H1 (cell line): ENCODE data around the gene CBLN3. TPM values are rescaled to one million over a fixed set of nuclear protein-coding genes. Genes with fewer than 3 reads are reported as not detected.

Source experiments
- CTCF ChIA-PET: fragments of 300-600 bp; sonication (Branson Sonifier 250); formaldehyde crosslinking; loops from one replicate; lab custom pipeline; 2021; ENCODE audit not compliant: partially characterized antibody; lab: Charles Lee
- POLR2A ChIA-PET: fragments of 300-600 bp; sonication (Branson Sonifier 250); formaldehyde crosslinking; loops from one replicate; lab custom pipeline; 2021; ENCODE audit warnings: inconsistent platforms; ENCODE audit not compliant: partially characterized antibody; lab: Charles Lee
- DNase-seq, 2 experiments: peaks; one replicate each; pipeline versions ENCODE4 v3.0.0 to v3.0.0-alpha.2; 2010 to 2022; ENCODE audit warnings: low spot score in 2 of 2, low read depth in 1 of 2, mixed read lengths in 1 of 2
- FAIRE-seq: peaks from 2 replicates; lab custom pipeline; 2011; peaks lifted over from hg19 to GRCh38; lab: Jason Lieb, UNC
- H2AFZ ChIP-seq: 2 replicates; pipeline ENCODE4 v1.8.1; 2012; ENCODE audit warnings: low read length, inconsistent platforms
- H2AK5ac ChIP-seq: 2 replicates; pipeline ENCODE4 v1.6.1; 2013; ENCODE audit warnings: low read depth, low read length
- H2BK120ac ChIP-seq: replicated peaks from 2 replicates; pipeline ENCODE3; 2013; ENCODE audit warnings: low read depth, low read length, inconsistent platforms
- H2BK12ac ChIP-seq: 2 replicates; pipeline ENCODE4 v1.6.1; 2013; ENCODE audit warnings: low read depth, low read length
- H2BK15ac ChIP-seq: 2 replicates; pipeline ENCODE4 v1.6.1; 2013; ENCODE audit warnings: low read length
- H2BK20ac ChIP-seq: 2 replicates; pipeline ENCODE4 v1.6.1; 2013; ENCODE audit warnings: low read length
- H2BK5ac ChIP-seq: 2 replicates; pipeline ENCODE4 v1.6.1; 2013; ENCODE audit warnings: low read depth, low read length
- H3K14ac ChIP-seq: 2 replicates; pipeline ENCODE4 v1.6.1; 2013; ENCODE audit warnings: inconsistent platforms; ENCODE audit not compliant: insufficient read length
- H3K18ac ChIP-seq: 2 replicates; pipeline ENCODE4 v1.6.1; 2013; ENCODE audit warnings: low read length; ENCODE audit errors: extremely low read depth
- H3K23ac ChIP-seq: 2 replicates; pipeline ENCODE4 v1.6.1; 2013; ENCODE audit warnings: inconsistent platforms; ENCODE audit not compliant: insufficient read length
- H3K23me2 ChIP-seq: 2 replicates; pipeline ENCODE4 v1.6.1; 2013; ENCODE audit warnings: low read depth, low read length
- H3K27ac ChIP-seq: 2 replicates; pipeline ENCODE4 v1.6.1; 2011; ENCODE audit warnings: low read depth, low read length, inconsistent platforms
- H3K27me3 ChIP-seq, 4 experiments: replicated peaks in 1 of 4; 1 replicate in 1 of 4; 2 replicates in 3 of 4; pipeline versions ENCODE4 v1.6.1 to v1.8.1; 2011 to 2013; ENCODE audit warnings: low read length in 3 of 4, mild to moderate bottlenecking in 3 of 4, inconsistent platforms in 2 of 4, mixed read lengths in 2 of 4, moderate library complexity in 1 of 4; ENCODE audit not compliant: control insufficient read depth in 3 of 4, insufficient read depth in 3 of 4; ENCODE audit errors: extremely low read depth in 1 of 4
- H3K36me3 ChIP-seq, 4 experiments: 2 replicates each; pipeline versions ENCODE4 v1.6.1 to v1.8.1; 2011 to 2013; ENCODE audit warnings: mild to moderate bottlenecking in 4 of 4, low read length in 3 of 4, moderate library complexity in 2 of 4, control low read depth in 1 of 4, inconsistent platforms in 1 of 4; ENCODE audit not compliant: insufficient read depth in 4 of 4, control insufficient read depth in 2 of 4
- H3K4ac ChIP-seq: replicated peaks from 2 replicates; pipeline ENCODE3; 2013; ENCODE audit warnings: low read length, low read depth, mixed read lengths, inconsistent platforms; ENCODE audit not compliant: insufficient read length
- H3K4me1 ChIP-seq, 4 experiments: replicated peaks in 1 of 4; 1 replicate in 1 of 4; 2 replicates in 3 of 4; pipeline versions ENCODE4 v1.6.1 to v1.8.1; 2011 to 2013; ENCODE audit warnings: low read length in 3 of 4, inconsistent platforms in 2 of 4, mixed read lengths in 1 of 4; ENCODE audit not compliant: insufficient read depth in 4 of 4, control insufficient read depth in 3 of 4
- H3K4me2 ChIP-seq, 2 experiments: 2 replicates each; pipeline versions ENCODE4 v1.6.1 to v1.8.1; 2011 to 2013; ENCODE audit warnings: low read depth in 2 of 2, low read length in 2 of 2, control low read depth in 1 of 2, inconsistent platforms in 1 of 2, mild to moderate bottlenecking in 1 of 2; ENCODE audit not compliant: insufficient read depth in 1 of 2
- H3K4me3 ChIP-seq, 4 experiments: fragments of 200-600, 300-600 bp in 1 of 4; sonication (generic), shearing (Covaris generic), sonication (Bioruptor Twin) in 1 of 4; 2 replicates each; pipeline versions ENCODE4 v1.5.1 to v1.8.1; 2011 to 2016; ENCODE audit warnings: low read length in 4 of 4, low read depth in 3 of 4, control low read depth in 2 of 4, inconsistent platforms in 2 of 4, mild to moderate bottlenecking in 2 of 4, mixed read lengths in 1 of 4, moderate library complexity in 1 of 4; ENCODE audit not compliant: insufficient read depth in 2 of 4; ENCODE audit errors: extremely low read depth in 1 of 4
- H3K56ac ChIP-seq: replicated peaks from 2 replicates; pipeline ENCODE3; 2013; ENCODE audit warnings: low read depth, mild to moderate bottlenecking, mixed read lengths, low read length, inconsistent platforms; ENCODE audit not compliant: insufficient read length
- H3K79me1 ChIP-seq: 2 replicates; pipeline ENCODE4 v1.6.1; 2013; ENCODE audit warnings: low read depth, low read length, control low read depth
- H3K79me2 ChIP-seq, 2 experiments: 2 replicates each; pipeline versions ENCODE4 v1.6.1 to v1.8.1; 2012 to 2013; ENCODE audit warnings: low read length in 2 of 2, mild to moderate bottlenecking in 2 of 2, inconsistent platforms in 1 of 2; ENCODE audit not compliant: insufficient read depth in 2 of 2, control insufficient read depth in 1 of 2
- H3K9ac ChIP-seq, 4 experiments: replicated peaks in 1 of 4; 1 replicate in 1 of 4; 2 replicates in 3 of 4; pipeline versions ENCODE4 v1.6.1 to v1.8.1; 2011 to 2013; ENCODE audit warnings: low read depth in 3 of 4, low read length in 3 of 4, control low read depth in 2 of 4, mild to moderate bottlenecking in 2 of 4, moderate library complexity in 2 of 4, inconsistent platforms in 1 of 4; ENCODE audit errors: extremely low read depth in 1 of 4
- H3K9me3 ChIP-seq, 2 experiments: 2 replicates each; pipeline versions ENCODE4 v1.6.1 to v1.8.1; 2012 to 2013; ENCODE audit warnings: mild to moderate bottlenecking in 2 of 2, moderate library complexity in 2 of 2, control low read depth in 1 of 2, inconsistent platforms in 1 of 2, low read depth in 1 of 2, low read length in 1 of 2, mixed read lengths in 1 of 2; ENCODE audit not compliant: insufficient read depth in 2 of 2
- H4K20me1 ChIP-seq, 2 experiments: replicated peaks in 1 of 2; 2 replicates each; pipeline versions ENCODE3 to v1.8.1; 2011 to 2013; ENCODE audit warnings: inconsistent platforms in 2 of 2, low read length in 2 of 2, mild to moderate bottlenecking in 1 of 2; ENCODE audit not compliant: insufficient read depth in 2 of 2, control insufficient read depth in 1 of 2
- H4K5ac ChIP-seq: 2 replicates; pipeline ENCODE4 v1.6.1; 2013; ENCODE audit warnings: low read length, low read depth, mixed read lengths, inconsistent platforms; ENCODE audit not compliant: insufficient read length
- H4K8ac ChIP-seq: 2 replicates; pipeline ENCODE4 v1.8.0; 2013; ENCODE audit warnings: mild to moderate bottlenecking, moderate library complexity, low read length, inconsistent platforms; ENCODE audit not compliant: insufficient read depth; ENCODE audit errors: extremely low read depth
- H4K91ac ChIP-seq: replicated peaks from 2 replicates; pipeline ENCODE3; 2013; ENCODE audit warnings: low read length, mixed read lengths, inconsistent platforms; ENCODE audit not compliant: insufficient read length
- MAFK ChIP-seq: IDR thresholded peaks from 2 replicates; pipeline ENCODE4 v1.6.1; 2012; ENCODE audit warnings: low read depth, mild to moderate bottlenecking, improper control_type of control experiment, low read length
- TEAD4 ChIP-seq: IDR thresholded peaks from 2 replicates; pipeline ENCODE4 v1.6.1; 2012; ENCODE audit warnings: low read depth, low read length, inconsistent platforms, mixed read lengths
- WGBS, 2 experiments: shearing (Covaris generic) in 1 of 2; methylation state at CpG; one replicate each; pipeline versions ENCODE4 v1.1.6 to v1.1.7; 2013 to 2015; ENCODE audit warnings: low lambda C conversion rate in 2 of 2, mixed read lengths in 2 of 2, inconsistent platforms in 1 of 2, low coverage in 1 of 2, missing lambda C conversion rate in 1 of 2; ENCODE audit not compliant: insufficient replicate concordance in 2 of 2, insufficient coverage in 1 of 2, insufficient read length in 1 of 2; ENCODE audit errors: extremely low coverage in 1 of 2, missing lambda C conversion rate in 1 of 2; 5-methylcytosine and 5-hydroxymethylcytosine counted together
- polyA plus RNA-seq, 7 experiments: library from polyadenylated mRNA; depleted of rRNA in 3 of 7; stranded (reverse) in 5 of 7; unstranded in 2 of 7; fragments of >200 nt in 5 of 7; fragments of 200-250 nt in 2 of 7; gene quantifications; 1 replicate in 5 of 7; 2 replicates in 1 of 7; 4 replicates in 1 of 7; pipeline versions ENCODE4 v1.2.1 to v1.2.3, GENCODE V29; 2011 to 2013; ENCODE audit warnings: missing spikeins in 2 of 7, mixed read lengths in 2 of 7
- total RNA-seq: library from RNA; stranded (reverse); fragmentation: NEBNext Ultra II Directional; extraction: Animal tissue kit (Norgen Biotek cat#: 25700); gene quantifications from 2 replicates; pipeline ENCODE4 v1.2.1, GENCODE V29; 2021

The CBLN3 gene
- total and polyA plus RNA-seq, 2 of the 8 experiments (the other 6 are each of a cell fraction or from before 2014, with no cell fraction given) = 0.54 to 1.00 TPM

GRCh38 chr14:24435192-24435810 lies 5.8 kb upstream of the CBLN3 start:
- H2BK20ac ChIP-seq = no peak overlapping the region
- CTCF ChIA-PET = interaction anchor here (0.8 to 21.3 kb wide), 23 partner anchors 9 to 321 kb away, joined by 3 to 664 read pairs (median 6); partner anchors contain the start of genes ADCY4, CIDEB, DCAF11 and RIPK3
- H4K20me1 ChIP-seq = peaks cover 1 to 9% of the 10 kb centered on the region in 2 experiments
- peaks cover 4% of the 10 kb centered on the region; the same call in 1 of the 2 replicates for H3K23me2 ChIP-seq
- no peak overlapping the region for H2BK5ac ChIP-seq
- H3K27ac ChIP-seq = no peak overlapping the region
- TF ChIP-seq MAFK (no peak), TEAD4 (no peak)
- H3K9ac ChIP-seq = no peak overlapping the region
- H3K4me3 ChIP-seq = no peak overlapping the region
- H4K8ac ChIP-seq = no peak overlapping the region
- H3K14ac ChIP-seq = no peak overlapping the region
- H3K4me2 ChIP-seq = no peak overlapping the region
- no peaks in the 10 kb centered on the region for H3K79me2 ChIP-seq
- H3K36me3 ChIP-seq = peaks cover 8 to 19% (median 13%) of the 10 kb centered on the region in 4 experiments; a peak in 7 of 8 replicates
- no peak overlapping the region for H2BK15ac ChIP-seq
- no peak overlapping the region for H2BK12ac ChIP-seq
- H3K18ac ChIP-seq = no peak overlapping the region
- no peak overlapping the region for H4K5ac ChIP-seq
- no peak overlapping the region for H3K23ac ChIP-seq
- no peak overlapping the region for H4K91ac ChIP-seq
- H2AK5ac ChIP-seq = no peak overlapping the region
- FAIRE-seq (no peak), DNase-seq (no peak)
- WGBS, 2 experiments = 96% methylated on average over 2 of the region's 2 CpGs; no CpG with 5 or more reads in 1 of the 2 experiments
- H3K56ac ChIP-seq = no peak overlapping the region
- no peaks in the 10 kb centered on the region; the same call in 1 of the 2 replicates for H3K79me1 ChIP-seq
- peaks cover 3 to 12% (median 9%) of the 10 kb centered on the region in 4 experiments for H3K4me1 ChIP-seq
- no peak overlapping the region for H3K4ac ChIP-seq
- no peaks in the 10 kb centered on the region for H3K9me3 ChIP-seq
- no peak overlapping the region for H2BK120ac ChIP-seq
- no peak overlapping the region for H2AFZ ChIP-seq
- H3K27me3 ChIP-seq = no peaks in the 10 kb centered on the region
- POLR2A ChIA-PET = interaction anchor here (0.6 to 3.2 kb wide), 11 partner anchors 11 to 428 kb away, joined by 3 to 25 read pairs (median 4); partner anchors contain the start of genes ADCY4, NYNRIN and RIPK3
